Measurements from ENCODE around the gene CDK17.

GRCh38 chr12:96444399-96444798, 44.2 kb upstream of the CDK17 start:
- TF ChIP-seq CTCF (IDR thresholded peaks at IDR 0.05 in 2 of 3, conservative IDR thresholded peaks at IDR 0.05 in 1 of 3; ENCODE audit: borderline replicate concordance in 1 of 3, insufficient read depth in 1 of 3, low read depth in 2 of 3, low read length in 2 of 3) (no peak), POLR2AphosphoS5 (IDR thresholded peaks at IDR 0.05; ENCODE audit: low read depth, low read length) (no peak), POLR2A (IDR thresholded peaks at IDR 0.05; ENCODE audit: borderline replicate concordance, extremely low read depth, insufficient read depth, insufficient read length) (no peak), SIN3A (IDR thresholded peaks at IDR 0.05; ENCODE audit: low read depth) (no peak), SRF (IDR thresholded peaks at IDR 0.05; ENCODE audit: low read depth) (no peak), RAD21 (IDR thresholded peaks at IDR 0.05; ENCODE audit: low read depth) (no peak), YY1 (IDR thresholded peaks at IDR 0.05; ENCODE audit: extremely low read depth, insufficient replicate concordance, low read depth, low read length) (no peak), EZH2 (IDR thresholded peaks at IDR 0.05) (no peak), MAX (IDR thresholded peaks at IDR 0.05) (no peak), REST (IDR thresholded peaks at IDR 0.05; ENCODE audit: low read depth) (no peak), ZBTB33 (IDR thresholded peaks at IDR 0.05; ENCODE audit: extremely low read depth, insufficient replicate concordance, low read length) (no peak)

Measured in HCT116 (cell line).